H1 (cell line): ENCODE results near the gene USP7. TPM values are rescaled to one million over a fixed set of nuclear protein-coding genes. Genes with fewer than 3 reads are reported as not detected.

Experiments
- CTCF ChIA-PET: fragments of 300-600 bp; sonication (Branson Sonifier 250); formaldehyde crosslinking; loops from one replicate; lab custom pipeline; 2021; ENCODE audit not compliant: partially characterized antibody; lab: Charles Lee
- POLR2A ChIA-PET: fragments of 300-600 bp; sonication (Branson Sonifier 250); formaldehyde crosslinking; loops from one replicate; lab custom pipeline; 2021; ENCODE audit warnings: inconsistent platforms; ENCODE audit not compliant: partially characterized antibody; lab: Charles Lee
- DNase-seq, 2 experiments: peaks; one replicate each; pipeline versions ENCODE4 v3.0.0 to v3.0.0-alpha.2; 2010 to 2022; ENCODE audit warnings: low spot score in 2 of 2, low read depth in 1 of 2, mixed read lengths in 1 of 2
- FAIRE-seq: peaks from 2 replicates; lab custom pipeline; 2011; peaks lifted over from hg19 to GRCh38; lab: Jason Lieb, UNC
- H2AFZ ChIP-seq: 2 replicates; pipeline ENCODE4 v1.8.1; 2012; ENCODE audit warnings: low read length, inconsistent platforms
- H2AK5ac ChIP-seq: 2 replicates; pipeline ENCODE4 v1.6.1; 2013; ENCODE audit warnings: low read depth, low read length
- H2BK120ac ChIP-seq: replicated peaks from 2 replicates; pipeline ENCODE3; 2013; ENCODE audit warnings: low read depth, low read length, inconsistent platforms
- H2BK12ac ChIP-seq: 2 replicates; pipeline ENCODE4 v1.6.1; 2013; ENCODE audit warnings: low read depth, low read length
- H2BK15ac ChIP-seq: 2 replicates; pipeline ENCODE4 v1.6.1; 2013; ENCODE audit warnings: low read length
- H2BK20ac ChIP-seq: 2 replicates; pipeline ENCODE4 v1.6.1; 2013; ENCODE audit warnings: low read length
- H2BK5ac ChIP-seq: 2 replicates; pipeline ENCODE4 v1.6.1; 2013; ENCODE audit warnings: low read depth, low read length
- H3K14ac ChIP-seq: 2 replicates; pipeline ENCODE4 v1.6.1; 2013; ENCODE audit warnings: inconsistent platforms; ENCODE audit not compliant: insufficient read length
- H3K18ac ChIP-seq: 2 replicates; pipeline ENCODE4 v1.6.1; 2013; ENCODE audit warnings: low read length; ENCODE audit errors: extremely low read depth
- H3K23ac ChIP-seq: 2 replicates; pipeline ENCODE4 v1.6.1; 2013; ENCODE audit warnings: inconsistent platforms; ENCODE audit not compliant: insufficient read length
- H3K23me2 ChIP-seq: 2 replicates; pipeline ENCODE4 v1.6.1; 2013; ENCODE audit warnings: low read depth, low read length
- H3K27ac ChIP-seq: 2 replicates; pipeline ENCODE4 v1.6.1; 2011; ENCODE audit warnings: low read depth, low read length, inconsistent platforms
- H3K27me3 ChIP-seq, 4 experiments: replicated peaks in 1 of 4; 1 replicate in 1 of 4; 2 replicates in 3 of 4; pipeline versions ENCODE4 v1.6.1 to v1.8.1; 2011 to 2013; ENCODE audit warnings: low read length in 3 of 4, mild to moderate bottlenecking in 3 of 4, inconsistent platforms in 2 of 4, mixed read lengths in 2 of 4, moderate library complexity in 1 of 4; ENCODE audit not compliant: control insufficient read depth in 3 of 4, insufficient read depth in 3 of 4; ENCODE audit errors: extremely low read depth in 1 of 4
- H3K36me3 ChIP-seq, 4 experiments: 2 replicates each; pipeline versions ENCODE4 v1.6.1 to v1.8.1; 2011 to 2013; ENCODE audit warnings: mild to moderate bottlenecking in 4 of 4, low read length in 3 of 4, moderate library complexity in 2 of 4, control low read depth in 1 of 4, inconsistent platforms in 1 of 4; ENCODE audit not compliant: insufficient read depth in 4 of 4, control insufficient read depth in 2 of 4
- H3K4ac ChIP-seq: replicated peaks from 2 replicates; pipeline ENCODE3; 2013; ENCODE audit warnings: low read length, low read depth, mixed read lengths, inconsistent platforms; ENCODE audit not compliant: insufficient read length
- H3K4me1 ChIP-seq, 4 experiments: replicated peaks in 1 of 4; 1 replicate in 1 of 4; 2 replicates in 3 of 4; pipeline versions ENCODE4 v1.6.1 to v1.8.1; 2011 to 2013; ENCODE audit warnings: low read length in 3 of 4, inconsistent platforms in 2 of 4, mixed read lengths in 1 of 4; ENCODE audit not compliant: insufficient read depth in 4 of 4, control insufficient read depth in 3 of 4
- H3K4me2 ChIP-seq, 2 experiments: 2 replicates each; pipeline versions ENCODE4 v1.6.1 to v1.8.1; 2011 to 2013; ENCODE audit warnings: low read depth in 2 of 2, low read length in 2 of 2, control low read depth in 1 of 2, inconsistent platforms in 1 of 2, mild to moderate bottlenecking in 1 of 2; ENCODE audit not compliant: insufficient read depth in 1 of 2
- H3K4me3 ChIP-seq, 4 experiments: fragments of 200-600, 300-600 bp in 1 of 4; sonication (generic), shearing (Covaris generic), sonication (Bioruptor Twin) in 1 of 4; 2 replicates each; pipeline versions ENCODE4 v1.5.1 to v1.8.1; 2011 to 2016; ENCODE audit warnings: low read length in 4 of 4, low read depth in 3 of 4, control low read depth in 2 of 4, inconsistent platforms in 2 of 4, mild to moderate bottlenecking in 2 of 4, mixed read lengths in 1 of 4, moderate library complexity in 1 of 4; ENCODE audit not compliant: insufficient read depth in 2 of 4; ENCODE audit errors: extremely low read depth in 1 of 4
- H3K56ac ChIP-seq: replicated peaks from 2 replicates; pipeline ENCODE3; 2013; ENCODE audit warnings: low read depth, mild to moderate bottlenecking, mixed read lengths, low read length, inconsistent platforms; ENCODE audit not compliant: insufficient read length
- H3K79me1 ChIP-seq: 2 replicates; pipeline ENCODE4 v1.6.1; 2013; ENCODE audit warnings: low read depth, low read length, control low read depth
- H3K79me2 ChIP-seq, 2 experiments: 2 replicates each; pipeline versions ENCODE4 v1.6.1 to v1.8.1; 2012 to 2013; ENCODE audit warnings: low read length in 2 of 2, mild to moderate bottlenecking in 2 of 2, inconsistent platforms in 1 of 2; ENCODE audit not compliant: insufficient read depth in 2 of 2, control insufficient read depth in 1 of 2
- H3K9ac ChIP-seq, 4 experiments: replicated peaks in 1 of 4; 1 replicate in 1 of 4; 2 replicates in 3 of 4; pipeline versions ENCODE4 v1.6.1 to v1.8.1; 2011 to 2013; ENCODE audit warnings: low read depth in 3 of 4, low read length in 3 of 4, control low read depth in 2 of 4, mild to moderate bottlenecking in 2 of 4, moderate library complexity in 2 of 4, inconsistent platforms in 1 of 4; ENCODE audit errors: extremely low read depth in 1 of 4
- H3K9me3 ChIP-seq, 2 experiments: 2 replicates each; pipeline versions ENCODE4 v1.6.1 to v1.8.1; 2012 to 2013; ENCODE audit warnings: mild to moderate bottlenecking in 2 of 2, moderate library complexity in 2 of 2, control low read depth in 1 of 2, inconsistent platforms in 1 of 2, low read depth in 1 of 2, low read length in 1 of 2, mixed read lengths in 1 of 2; ENCODE audit not compliant: insufficient read depth in 2 of 2
- H4K20me1 ChIP-seq, 2 experiments: replicated peaks in 1 of 2; 2 replicates each; pipeline versions ENCODE3 to v1.8.1; 2011 to 2013; ENCODE audit warnings: inconsistent platforms in 2 of 2, low read length in 2 of 2, mild to moderate bottlenecking in 1 of 2; ENCODE audit not compliant: insufficient read depth in 2 of 2, control insufficient read depth in 1 of 2
- H4K5ac ChIP-seq: 2 replicates; pipeline ENCODE4 v1.6.1; 2013; ENCODE audit warnings: low read length, low read depth, mixed read lengths, inconsistent platforms; ENCODE audit not compliant: insufficient read length
- H4K8ac ChIP-seq: 2 replicates; pipeline ENCODE4 v1.8.0; 2013; ENCODE audit warnings: mild to moderate bottlenecking, moderate library complexity, low read length, inconsistent platforms; ENCODE audit not compliant: insufficient read depth; ENCODE audit errors: extremely low read depth
- H4K91ac ChIP-seq: replicated peaks from 2 replicates; pipeline ENCODE3; 2013; ENCODE audit warnings: low read length, mixed read lengths, inconsistent platforms; ENCODE audit not compliant: insufficient read length
- JUN ChIP-seq: IDR thresholded peaks from 2 replicates; pipeline ENCODE4 v1.6.1; 2011; ENCODE audit warnings: low read depth, mild to moderate bottlenecking, improper control_type of control experiment, low read length
- NANOG ChIP-seq: IDR thresholded peaks from 2 replicates; pipeline ENCODE4 v1.6.1; 2011; ENCODE audit warnings: low read length, low read depth, mild to moderate bottlenecking, inconsistent platforms; ENCODE audit not compliant: insufficient read depth, poor library complexity, severe bottlenecking
- RBBP5 ChIP-seq: IDR thresholded peaks from 2 replicates; pipeline ENCODE4 v1.7.1; 2012; ENCODE audit warnings: low read depth, mild to moderate bottlenecking, inconsistent platforms, low read length, moderate library complexity, borderline replicate concordance
- RNF2 ChIP-seq: fragments of 200-900, 300-1000 bp; sonication (generic); IDR thresholded peaks from 2 replicates; pipeline ENCODE4 v1.7.1; 2016; ENCODE audit warnings: borderline replicate concordance, low read depth, mild to moderate bottlenecking, antibody characterized with exemption, low read length; ENCODE audit not compliant: poor library complexity, severe bottlenecking; ENCODE audit errors: missing control alignments
- SAP30 ChIP-seq: fragments of 300-600 bp; sonication (generic); IDR thresholded peaks from 2 replicates; pipeline ENCODE4 v1.7.1; 2012; ENCODE audit warnings: low read length, moderate library complexity, mild to moderate bottlenecking, inconsistent platforms; ENCODE audit not compliant: insufficient read depth, insufficient replicate concordance
- SIRT6 ChIP-seq: IDR thresholded peaks from one replicate; pipeline ENCODE4 v1.7.1; 2012; ENCODE audit warnings: low read length, inconsistent platforms
- TCF12 ChIP-seq: IDR thresholded peaks from 2 replicates; pipeline ENCODE4 v1.6.1; 2011; ENCODE audit warnings: low read depth, mild to moderate bottlenecking, low read length
- ZNF274 ChIP-seq: IDR thresholded peaks from 2 replicates; pipeline ENCODE4 v1.7.0; 2012; ENCODE audit warnings: low read length, borderline replicate concordance; ENCODE audit errors: extremely low read depth
- WGBS, 2 experiments: shearing (Covaris generic) in 1 of 2; methylation state at CpG; one replicate each; pipeline versions ENCODE4 v1.1.6 to v1.1.7; 2013 to 2015; ENCODE audit warnings: low lambda C conversion rate in 2 of 2, mixed read lengths in 2 of 2, inconsistent platforms in 1 of 2, low coverage in 1 of 2, missing lambda C conversion rate in 1 of 2; ENCODE audit not compliant: insufficient replicate concordance in 2 of 2, insufficient coverage in 1 of 2, insufficient read length in 1 of 2; ENCODE audit errors: extremely low coverage in 1 of 2, missing lambda C conversion rate in 1 of 2; 5-methylcytosine and 5-hydroxymethylcytosine counted together
- polyA plus RNA-seq, 7 experiments: library from polyadenylated mRNA; depleted of rRNA in 3 of 7; stranded (reverse) in 5 of 7; unstranded in 2 of 7; fragments of >200 nt in 5 of 7; fragments of 200-250 nt in 2 of 7; gene quantifications; 1 replicate in 5 of 7; 2 replicates in 1 of 7; 4 replicates in 1 of 7; pipeline versions ENCODE4 v1.2.1 to v1.2.3, GENCODE V29; 2011 to 2013; ENCODE audit warnings: missing spikeins in 2 of 7, mixed read lengths in 2 of 7
- total RNA-seq: library from RNA; stranded (reverse); fragmentation: NEBNext Ultra II Directional; extraction: Animal tissue kit (Norgen Biotek cat#: 25700); gene quantifications from 2 replicates; pipeline ENCODE4 v1.2.1, GENCODE V29; 2021
- TF ChIP-seq, protein P1 (sequence below): IDR thresholded peaks from 2 replicates; pipeline ENCODE4 v1.6.1; 2012; ENCODE audit warnings: low read length, inconsistent platforms

Gene USP7
- total and polyA plus RNA-seq, 2 of the 8 experiments (the other 6 are each of a cell fraction or from before 2014, with no cell fraction given), result 21.3 to 211 TPM

GRCh38 chr16:8925455-8925854 is 38.3 kb downstream of the USP7 start:
- WGBS, 2 experiments, result 95% methylated on average over 7 of the region's 7 CpGs; no CpG with 5 or more reads in 1 of the 2 experiments

More at GRCh38 chr16:8925455-8925854, 38.3 kb downstream of the USP7 start:
- Histone ChIP-seq H2BK12ac (no peak overlapping the region), H3K9me3 (no peaks in the 10 kb centered on the region), H3K27ac (no peak overlapping the region), H4K8ac (no peak overlapping the region), H3K79me1 (peaks cover 22% of the 10 kb centered on the region), H2BK20ac (no peak overlapping the region), H3K4me1 (no peaks in the 10 kb centered on the region; a peak in 2 of 7 replicates)
- TF ChIP-seq, protein P1, sequence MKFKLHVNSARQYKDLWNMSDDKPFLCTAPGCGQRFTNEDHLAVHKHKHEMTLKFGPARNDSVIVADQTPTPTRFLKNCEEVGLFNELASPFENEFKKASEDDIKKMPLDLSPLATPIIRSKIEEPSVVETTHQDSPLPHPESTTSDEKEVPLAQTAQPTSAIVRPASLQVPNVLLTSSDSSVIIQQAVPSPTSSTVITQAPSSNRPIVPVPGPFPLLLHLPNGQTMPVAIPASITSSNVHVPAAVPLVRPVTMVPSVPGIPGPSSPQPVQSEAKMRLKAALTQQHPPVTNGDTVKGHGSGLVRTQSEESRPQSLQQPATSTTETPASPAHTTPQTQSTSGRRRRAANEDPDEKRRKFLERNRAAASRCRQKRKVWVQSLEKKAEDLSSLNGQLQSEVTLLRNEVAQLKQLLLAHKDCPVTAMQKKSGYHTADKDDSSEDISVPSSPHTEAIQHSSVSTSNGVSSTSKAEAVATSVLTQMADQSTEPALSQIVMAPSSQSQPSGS, result no peak
- TF ChIP-seq RBBP5, result no peak
- TF ChIP-seq RNF2, result no peak
- no peak for TF ChIP-seq TCF12
- TF ChIP-seq SIRT6, result no peak
- TF ChIP-seq NANOG, result no peak
- TF ChIP-seq SAP30, result no peak
- no peak for TF ChIP-seq ZNF274
- TF ChIP-seq JUN, result no peak
- TF ChIP-seq, all 59 proteins: peak for 0
- POLR2A ChIA-PET, result interaction anchor here (0.7 kb wide), 1 partner anchor 10 kb away, joined by 3 read pairs; no protein-coding TSS in a partner anchor
- H2BK15ac ChIP-seq, result no peak overlapping the region
- H3K18ac ChIP-seq, result no peak overlapping the region
- H4K5ac ChIP-seq, result no peak overlapping the region
- H3K4me2 ChIP-seq, result no peak overlapping the region
- H3K56ac ChIP-seq, result no peak overlapping the region
- no peak overlapping the region for H2AFZ ChIP-seq
- H3K36me3 ChIP-seq, result peaks cover 16 to 49% (median 29%) of the 10 kb centered on the region in 4 experiments; a peak in 7 of 8 replicates
- no peak overlapping the region for H2AK5ac ChIP-seq
- H4K20me1 ChIP-seq, result peaks cover 17 to 37% of the 10 kb centered on the region in 2 experiments
- H3K23me2 ChIP-seq, result no peaks in the 10 kb centered on the region
- no peak overlapping the region for H4K91ac ChIP-seq
- H3K14ac ChIP-seq, result no peak overlapping the region
- H3K4ac ChIP-seq, result no peak overlapping the region
- no peak overlapping the region for H2BK5ac ChIP-seq
- no peak overlapping the region for H3K9ac ChIP-seq
- H3K27me3 ChIP-seq, result no peaks in the 10 kb centered on the region
- no peak overlapping the region for H2BK120ac ChIP-seq
- CTCF ChIA-PET, result interaction anchor here (1.2 to 7.6 kb wide), 6 partner anchors 9 to 88 kb away, joined by 3 to 33 read pairs (median 6); no protein-coding TSS in a partner anchor
- DNase-seq (no peak), FAIRE-seq (no peak)
- no peak overlapping the region for H3K23ac ChIP-seq
- peaks cover 20 to 67% of the 10 kb centered on the region in 2 experiments for H3K79me2 ChIP-seq
- H3K4me3 ChIP-seq, result no peak overlapping the region
